CD4-positive, alpha-beta T cell treated with Interleukin-1 beta for 1 hour (primary cell): Measurements from ENCODE around the gene CA10.

Experiments used
- DNase-seq, 2 donors: peaks; one replicate each; pipeline ENCODE4 v3.0.0-alpha.2; 2020 to 2022

CA10 gene

GRCh38 chr17:52158450-52159042 lies at the start of gene CA10:
Gene CA10, minus strand, starts transcription at chr17:52158714.
- no peak for DNase-seq

GRCh38 chr17:52207796-52208195 lies 49.3 kb upstream of the CA10 start:
- DNase-seq, result no peak

GRCh38 chr17:52202520-52203080 lies 44.1 kb upstream of the CA10 start:
- DNase-seq, result no peak

DNA sequence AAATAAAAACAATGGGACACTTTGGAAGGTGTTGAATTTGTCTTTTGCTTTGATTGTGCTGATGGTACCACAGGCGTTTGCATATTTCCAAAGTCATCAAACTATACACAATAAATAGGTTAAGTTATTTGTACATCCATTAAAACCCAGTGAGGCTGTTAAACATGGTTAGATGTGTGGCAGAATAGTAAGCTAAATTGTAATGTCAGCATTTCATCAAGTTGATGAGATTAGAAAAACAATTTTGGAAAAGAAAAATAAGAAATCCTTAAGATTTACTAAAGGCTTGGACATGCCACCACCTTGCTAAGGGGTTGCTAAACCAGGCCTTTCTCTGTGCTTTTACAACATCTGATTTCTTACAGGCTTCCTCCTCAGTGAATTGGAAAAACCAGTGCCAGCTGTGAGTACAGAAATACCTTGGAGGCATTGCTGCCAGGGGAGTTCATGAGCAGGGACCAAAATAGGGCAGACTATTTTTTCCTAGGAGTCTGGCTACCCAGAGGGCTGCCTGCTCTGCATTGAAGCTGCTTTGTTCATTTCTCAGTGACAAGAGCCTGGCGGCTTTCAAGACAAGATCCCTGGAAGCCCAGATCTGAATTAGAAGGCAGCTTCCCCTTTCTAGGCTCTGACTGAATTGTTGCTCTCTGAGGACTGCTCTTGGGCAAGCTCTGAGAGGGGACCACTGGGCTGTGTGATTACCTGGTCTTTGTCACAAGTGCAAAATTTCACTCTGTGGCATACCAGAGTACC lies 43.4 kb upstream of the CA10 start:
- no peak for DNase-seq

DNA sequence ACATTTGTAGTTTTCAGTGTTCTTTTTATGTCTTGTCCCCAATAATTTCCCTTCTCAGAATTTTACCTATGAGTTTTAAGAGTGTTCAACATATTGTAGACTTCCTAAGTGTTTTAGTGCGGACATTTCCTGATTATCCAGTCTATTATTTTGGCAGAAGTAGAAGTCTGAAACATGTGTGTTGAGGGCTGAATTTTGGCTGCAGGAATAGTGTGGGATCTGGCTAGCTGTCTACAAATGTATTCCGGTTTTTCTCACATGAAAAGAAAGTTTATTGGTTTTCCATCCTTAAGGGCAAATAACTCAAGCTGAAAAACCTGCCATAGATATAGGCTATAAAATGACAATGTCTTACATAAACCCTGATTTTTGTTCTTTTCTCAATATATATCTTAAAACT lies 33.0 kb upstream of the CA10 start:
- DNase-seq, result no peak

DNA sequence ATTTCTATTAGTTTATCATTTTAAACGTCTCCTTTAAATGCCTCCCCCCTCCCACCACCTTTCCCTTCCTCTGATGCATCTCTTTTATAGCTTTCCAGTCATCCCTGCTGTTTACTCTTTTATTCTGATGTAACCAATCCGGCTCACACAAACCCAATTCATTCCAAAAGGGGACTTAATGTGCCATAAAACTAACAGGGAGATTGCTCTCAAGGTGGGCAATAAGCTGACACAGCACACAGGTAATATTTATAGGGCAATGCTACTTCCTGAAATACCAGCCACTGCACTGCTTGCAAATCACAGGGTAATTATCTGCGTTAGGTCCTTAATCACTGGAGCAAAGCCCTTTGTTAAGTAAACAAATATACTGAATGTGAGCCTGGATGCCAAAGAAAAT lies 23.3 kb upstream of the CA10 start:
- no peak for DNase-seq

DNA sequence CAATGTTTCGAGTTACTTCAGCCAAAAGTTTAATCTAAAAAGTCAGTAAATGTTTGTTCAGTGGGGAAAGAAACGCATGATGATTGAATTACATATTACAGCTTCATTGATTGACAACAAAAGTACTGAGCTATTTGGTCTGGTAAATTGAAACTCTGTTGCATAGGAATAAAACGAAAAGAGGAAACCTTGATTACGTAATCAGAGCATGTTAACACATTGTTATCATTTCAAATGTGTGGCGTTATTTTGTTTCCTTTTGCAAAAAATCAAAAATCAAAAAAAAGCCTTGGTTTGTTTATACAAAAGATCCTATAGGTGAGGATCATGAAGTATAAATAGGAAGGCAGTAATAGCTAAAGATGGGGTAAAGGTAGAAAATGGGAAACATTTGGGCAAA lies 19.5 kb upstream of the CA10 start:
- no peak for DNase-seq

DNA sequence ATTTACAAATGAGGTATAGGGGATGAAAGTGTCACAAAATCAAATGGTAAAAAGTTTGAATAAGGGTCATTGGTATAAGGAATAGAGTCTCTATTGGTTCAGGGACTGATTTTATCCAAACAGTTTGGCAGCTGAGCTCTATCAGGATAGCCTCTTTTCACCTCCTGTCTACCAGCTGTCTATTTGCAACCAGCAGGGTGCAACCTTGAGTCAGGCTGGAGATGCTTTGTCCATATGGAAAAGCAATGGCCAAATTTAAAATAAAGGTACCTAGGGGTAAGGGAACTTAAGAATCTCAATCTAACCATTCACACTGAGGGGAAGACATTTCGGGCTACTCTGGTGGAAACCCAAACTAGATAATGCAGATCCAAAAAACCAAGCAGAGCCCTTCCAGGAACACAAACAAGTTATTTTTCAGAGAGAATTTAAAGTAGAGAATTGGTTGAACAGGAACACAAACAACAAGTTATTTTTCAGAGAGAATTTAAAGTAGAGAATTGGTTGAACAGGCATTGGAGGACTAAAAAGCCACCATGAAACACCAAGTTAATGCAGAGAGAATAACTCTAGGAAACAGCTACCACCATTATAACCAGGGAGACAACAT lies 12.6 kb upstream of the CA10 start:
- DNase-seq, result no peak

DNA sequence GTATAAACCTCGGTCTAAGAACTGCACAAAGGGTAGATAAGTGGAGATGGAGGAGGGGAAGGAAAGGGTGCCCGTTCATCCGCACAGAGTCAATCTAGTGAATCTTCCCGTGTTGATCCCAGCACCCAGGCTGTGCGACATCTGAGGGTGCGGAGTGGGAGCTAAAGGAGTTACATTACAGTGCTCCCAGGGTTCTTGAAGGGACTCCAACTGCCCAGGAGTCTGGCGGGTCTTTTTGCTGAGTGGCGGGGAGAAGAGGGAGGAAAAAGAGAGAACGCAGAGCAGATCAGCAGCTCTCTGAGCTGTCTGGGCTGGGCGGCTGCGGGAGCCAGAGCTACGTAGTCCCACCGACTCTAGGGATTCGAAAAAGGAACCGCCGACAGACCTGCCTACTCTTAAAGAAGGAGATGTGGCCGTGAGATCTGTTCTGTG lies 1.6 kb upstream of the CA10 start:
- no peak for DNase-seq

DNA sequence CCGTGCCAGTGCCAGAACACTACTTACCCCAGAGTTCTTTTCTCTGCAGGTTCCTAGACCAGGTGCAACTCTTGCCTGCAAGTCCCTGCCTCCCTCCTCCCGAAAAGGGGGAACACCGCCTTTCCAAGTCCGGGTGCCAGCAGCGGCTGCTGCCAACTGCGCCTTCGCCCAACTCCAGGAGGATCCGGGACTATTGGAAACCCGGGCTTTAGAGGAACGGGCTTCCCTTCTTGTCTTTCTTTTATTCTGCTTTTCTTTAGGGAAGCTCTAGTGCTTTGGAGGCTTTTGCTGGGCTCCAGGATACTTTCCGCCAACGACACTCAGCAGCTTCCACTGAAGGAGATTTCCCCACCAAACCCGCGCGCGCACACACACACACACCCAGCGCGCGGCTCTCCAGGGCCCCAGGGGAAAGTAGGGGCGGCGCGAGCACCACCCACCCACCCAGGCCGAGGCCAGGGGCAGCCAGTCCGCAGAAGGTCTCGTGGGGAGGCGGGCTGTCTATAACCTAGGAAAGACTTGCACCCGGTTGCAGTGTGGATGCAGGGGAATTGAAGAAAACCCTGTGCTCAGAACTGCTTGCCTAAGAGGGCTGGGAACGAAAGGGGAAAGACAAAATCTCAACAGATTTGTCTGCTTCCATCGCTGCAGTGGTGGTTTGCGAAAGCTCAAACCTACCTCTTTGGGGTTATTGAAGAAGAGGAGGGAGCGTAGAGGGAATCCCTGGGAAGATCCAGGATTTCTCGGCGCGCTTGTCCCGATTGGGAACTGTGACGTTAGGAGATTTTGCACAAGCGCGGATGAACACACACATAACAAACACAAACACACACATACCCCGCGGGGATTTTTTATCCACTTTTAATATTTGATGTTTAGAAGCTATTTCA lies 977 bp upstream of the CA10 start:
- DNase-seq, result no peak

DNA sequence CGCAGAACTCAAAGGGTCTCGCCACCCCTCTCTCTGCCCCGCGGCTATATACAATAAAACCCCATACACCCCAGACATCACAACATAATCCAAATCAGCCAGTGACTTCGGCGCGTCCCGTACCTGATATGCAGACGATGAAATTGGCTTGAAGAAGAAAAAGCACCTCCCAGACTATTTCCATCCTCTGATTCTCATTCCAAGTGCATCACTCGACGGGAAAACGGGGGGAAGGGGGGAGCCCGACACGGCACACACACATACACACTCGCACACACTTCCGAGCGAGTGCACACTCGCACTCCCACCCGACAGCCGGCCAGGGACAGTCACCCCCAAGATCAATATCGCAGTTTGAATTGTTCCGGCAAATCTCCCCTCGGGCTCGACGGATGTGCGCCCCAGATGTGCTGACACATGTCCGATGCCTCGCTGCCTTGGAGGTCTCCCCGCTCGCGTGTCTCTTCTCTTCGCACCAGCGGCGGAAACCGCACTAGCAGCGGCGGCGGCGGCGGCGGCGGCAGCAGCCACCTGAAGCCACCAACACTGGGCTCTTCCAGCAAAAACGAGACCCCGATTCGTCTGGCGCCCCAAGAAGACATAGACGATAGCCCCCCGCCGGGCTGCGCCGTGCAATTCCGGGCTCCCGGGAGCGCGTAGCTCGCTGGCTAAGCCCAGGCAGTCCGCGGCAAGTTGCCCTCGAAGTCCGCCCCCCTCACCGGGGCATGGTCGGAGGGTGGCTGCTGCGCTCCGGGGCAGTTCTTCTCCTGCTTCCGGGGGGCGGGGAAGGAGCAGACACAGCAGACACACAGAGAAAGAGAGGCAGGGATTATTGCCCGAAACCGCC lies 688 bp downstream of the CA10 start:
- DNase-seq, result no peak

DNA sequence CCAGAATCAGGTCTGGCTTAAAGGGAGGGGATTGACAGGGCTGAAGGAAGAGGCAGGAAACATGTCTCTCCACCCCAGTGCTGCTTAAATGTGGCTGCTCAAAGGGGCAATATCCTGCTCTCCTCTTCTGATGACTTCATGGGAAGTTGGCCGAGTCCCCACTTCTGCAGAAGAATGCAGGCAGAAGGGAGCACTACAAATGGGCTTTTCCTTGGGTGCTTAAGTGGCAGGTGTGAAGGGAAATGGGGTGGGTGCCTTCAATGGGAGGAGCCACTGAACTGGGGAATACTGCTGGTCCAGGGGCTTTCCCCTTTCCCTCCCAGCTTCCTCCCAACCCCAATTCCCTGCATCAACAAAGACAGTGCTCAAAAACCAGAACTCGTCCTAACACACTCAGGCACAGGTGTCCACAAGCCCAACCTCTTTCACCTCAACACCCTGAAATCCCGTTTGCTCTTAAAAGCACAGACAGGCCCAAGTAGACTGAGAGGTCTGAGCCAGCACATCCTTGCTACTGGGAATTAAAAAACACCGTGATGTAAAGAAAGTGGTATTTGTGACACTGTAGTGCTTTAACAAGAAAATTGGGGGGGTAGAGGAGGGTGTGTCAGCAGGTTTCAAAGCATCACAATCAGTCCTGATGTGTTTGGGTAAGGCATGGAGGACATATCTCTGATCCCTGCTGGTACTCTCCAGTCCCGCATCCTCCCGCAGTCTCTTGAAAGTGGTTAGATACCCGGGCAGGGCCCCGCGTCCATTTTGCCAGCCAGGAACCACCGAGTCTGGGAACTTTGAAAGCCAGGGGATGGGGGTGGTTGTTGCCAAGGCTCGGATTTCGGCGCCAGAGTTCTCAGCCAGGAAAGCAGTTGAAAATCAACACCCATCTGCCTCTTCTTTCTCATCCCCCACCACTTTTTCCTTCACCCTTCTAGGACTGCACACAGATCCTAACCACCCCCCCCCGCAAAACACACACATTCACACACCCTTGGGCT lies 1.6 kb downstream of the CA10 start:
- DNase-seq, result no peak

- DNase-seq, result no peak
Observed at GRCh38 chr17:52155301-52155700, 3.2 kb downstream of the CA10 start.

DNA sequence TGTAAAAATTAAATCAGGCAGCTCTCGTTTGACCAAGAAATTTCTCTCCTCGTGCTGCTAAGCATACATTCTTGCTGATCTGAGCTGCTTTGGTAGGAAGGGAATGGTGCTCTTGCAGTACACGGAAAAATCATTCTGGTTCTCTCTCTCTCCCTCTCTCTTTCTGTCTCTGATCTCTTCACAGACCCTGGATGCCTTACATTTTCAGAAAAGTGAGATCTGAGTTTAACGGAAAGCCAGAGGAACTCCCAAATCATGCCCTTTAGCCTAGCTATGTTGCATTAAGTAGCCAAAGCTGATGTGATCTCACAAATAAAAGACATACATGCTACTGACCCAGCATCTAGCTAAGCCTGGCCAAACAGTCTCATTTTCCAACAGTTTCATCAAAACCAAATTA lies 4.0 kb downstream of the CA10 start:
- no peak for DNase-seq

DNA sequence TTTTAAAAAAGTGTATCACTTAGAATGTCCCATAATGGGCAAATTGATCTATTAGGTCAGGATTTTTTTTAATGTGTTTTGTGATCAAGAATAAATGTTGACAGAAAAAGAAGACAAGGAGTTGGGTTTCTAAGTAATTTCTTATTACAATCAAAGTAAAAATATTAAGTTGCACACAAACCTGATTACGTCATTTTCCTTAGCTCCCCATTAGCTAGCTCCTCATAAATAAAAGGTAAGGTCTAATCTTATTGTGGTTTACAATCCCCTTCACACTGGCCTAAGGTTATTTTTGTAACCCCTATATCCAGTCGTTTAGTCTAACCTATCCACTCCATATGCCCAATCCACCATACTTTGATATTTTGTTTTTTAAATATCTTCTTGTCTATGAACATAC lies 7.6 kb downstream of the CA10 start:
- DNase-seq, result no peak

DNA sequence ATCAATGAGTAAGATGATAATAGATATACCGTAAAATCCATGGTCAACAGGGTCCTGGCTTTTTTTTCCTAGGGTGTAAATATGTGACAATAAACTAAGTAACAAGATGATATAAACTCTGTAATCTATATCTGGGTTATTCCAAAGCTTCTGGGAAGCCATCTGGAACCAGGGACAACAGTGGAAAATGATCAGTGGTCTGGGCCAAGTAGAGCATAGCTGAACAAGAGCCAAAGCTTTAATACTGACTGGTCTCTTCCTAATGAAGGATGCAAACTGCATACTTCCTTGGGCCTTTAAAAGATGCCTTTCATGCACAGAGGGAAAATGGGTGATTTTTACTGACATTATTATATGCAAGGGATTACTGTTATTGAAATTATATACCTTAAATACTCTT lies 8.9 kb downstream of the CA10 start:
- no peak for DNase-seq

- DNase-seq, result no peak
Observed at GRCh38 chr17:52148969-52149351, 9.6 kb downstream of the CA10 start.

DNA sequence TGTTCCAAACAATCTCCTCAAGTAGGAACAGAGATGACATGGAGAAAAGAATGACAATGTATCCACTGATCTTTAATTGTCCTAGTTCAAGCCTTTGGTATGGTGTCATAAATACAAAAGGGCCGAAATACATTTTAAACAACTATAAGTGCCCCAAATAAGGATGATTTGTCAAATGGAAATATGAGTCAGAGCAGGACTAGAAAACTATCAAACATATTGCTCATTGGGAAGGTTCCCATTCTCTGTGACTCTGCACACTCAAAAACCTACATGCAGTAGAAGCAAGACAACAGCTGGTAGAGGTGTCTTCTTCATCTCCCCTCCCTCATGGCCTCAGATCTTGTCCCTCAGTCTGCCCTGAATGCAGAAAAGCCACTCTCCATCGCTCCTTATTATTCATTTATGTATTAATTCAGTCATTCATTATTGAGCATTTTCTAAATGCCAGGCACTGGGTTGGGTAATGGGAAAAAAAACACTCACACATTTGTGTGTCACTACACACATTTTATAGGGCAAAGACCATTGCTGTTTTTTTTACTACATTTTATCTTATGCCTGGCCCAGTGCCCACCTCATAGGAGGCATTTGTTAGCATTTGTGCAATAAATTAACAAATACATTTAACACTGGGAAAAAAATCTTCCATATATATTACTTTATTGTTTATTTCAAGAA lies 10.1 kb downstream of the CA10 start:
- DNase-seq, result no peak

DNA sequence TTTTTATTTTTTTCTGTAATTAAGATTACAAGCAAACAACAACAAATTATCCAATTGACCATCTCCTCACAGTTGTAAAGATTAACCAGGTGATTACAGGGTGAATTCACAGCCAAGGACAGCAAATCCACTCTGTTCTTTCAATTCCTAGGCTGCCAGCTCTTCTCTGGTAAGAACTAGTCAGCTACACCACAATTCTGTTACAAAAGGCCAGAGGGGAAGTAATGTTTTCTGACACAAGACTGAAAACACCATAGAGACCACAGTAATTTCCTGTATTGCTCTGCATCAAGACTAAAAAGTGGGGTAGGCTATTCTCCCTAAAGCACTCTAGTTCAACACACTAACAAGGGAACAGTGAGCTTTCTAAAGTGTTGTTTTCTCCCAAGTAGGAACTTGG lies 10.6 kb downstream of the CA10 start:
- no peak for DNase-seq

DNA sequence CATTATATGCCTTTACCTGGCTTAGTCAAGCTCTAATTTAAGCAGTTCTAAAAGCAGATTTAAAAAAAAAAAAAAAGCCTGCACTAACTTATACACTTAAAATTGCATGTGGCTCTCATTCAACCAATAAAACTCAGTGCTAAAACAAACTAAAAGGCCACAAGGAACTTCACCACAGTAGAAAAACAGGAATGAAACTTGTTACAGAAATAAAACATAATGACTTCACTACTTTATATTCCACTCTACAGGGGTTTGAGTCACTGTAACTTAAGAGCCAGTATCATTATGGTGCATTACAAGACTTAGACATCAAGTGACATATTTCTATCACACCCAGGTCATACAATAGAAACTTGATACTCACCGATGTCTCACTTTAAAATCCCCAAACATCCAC lies 11.1 kb downstream of the CA10 start:
- no peak for DNase-seq
